ENCODE results near the gene USP5.

DNA sequence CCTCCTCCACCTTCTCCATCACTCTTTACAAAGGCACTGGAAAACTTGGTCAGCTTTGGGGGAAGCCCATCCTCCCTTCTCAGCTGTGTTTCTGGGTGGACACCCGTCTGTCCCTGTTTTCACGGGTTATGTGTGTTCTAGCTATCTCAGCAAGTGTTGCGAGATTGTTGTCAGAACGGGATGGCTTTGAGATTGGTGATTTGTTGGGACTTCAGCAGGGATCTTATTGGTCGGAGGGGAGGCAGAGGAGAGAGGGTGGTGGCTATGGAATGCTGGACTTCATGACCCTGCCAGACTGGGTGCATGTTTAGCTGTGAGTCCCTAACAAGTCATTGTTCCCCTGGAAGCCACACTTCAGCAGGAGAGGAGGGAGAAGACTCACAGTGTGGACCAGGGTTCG, 2.1 kb downstream of the USP5 start:
- no peak for TF ChIP-seq CTCF (IDR thresholded peaks at IDR 0.05; ENCODE audit: insufficient read depth, low read length, poor library complexity, severe bottlenecking)
- TF ChIP-seq EZH2phosphoT487 (conservative IDR thresholded peaks at IDR 0.05; ENCODE audit: low read length): no peak
